Measurements from ENCODE around the gene TOPBP1. TPM values are rescaled to one million over a fixed set of nuclear protein-coding genes. Genes with fewer than 3 reads are reported as not detected.
"Not testable (repeated sequence)": the region's sequence is repeated elsewhere in the genome, so short reads cannot be mapped to it uniquely, and the experiment has no call there.

TOPBP1 gene
- total RNA-seq, 1 donor from 2014 or later, result 47.3 TPM

- DNase-seq (ENCODE audit: low spot score in 2 of 2) (no peak), FAIRE-seq (no peak)
Measured at GRCh38 chr3:133675631-133676335, 14.0 kb upstream of the TOPBP1 start.

DNA sequence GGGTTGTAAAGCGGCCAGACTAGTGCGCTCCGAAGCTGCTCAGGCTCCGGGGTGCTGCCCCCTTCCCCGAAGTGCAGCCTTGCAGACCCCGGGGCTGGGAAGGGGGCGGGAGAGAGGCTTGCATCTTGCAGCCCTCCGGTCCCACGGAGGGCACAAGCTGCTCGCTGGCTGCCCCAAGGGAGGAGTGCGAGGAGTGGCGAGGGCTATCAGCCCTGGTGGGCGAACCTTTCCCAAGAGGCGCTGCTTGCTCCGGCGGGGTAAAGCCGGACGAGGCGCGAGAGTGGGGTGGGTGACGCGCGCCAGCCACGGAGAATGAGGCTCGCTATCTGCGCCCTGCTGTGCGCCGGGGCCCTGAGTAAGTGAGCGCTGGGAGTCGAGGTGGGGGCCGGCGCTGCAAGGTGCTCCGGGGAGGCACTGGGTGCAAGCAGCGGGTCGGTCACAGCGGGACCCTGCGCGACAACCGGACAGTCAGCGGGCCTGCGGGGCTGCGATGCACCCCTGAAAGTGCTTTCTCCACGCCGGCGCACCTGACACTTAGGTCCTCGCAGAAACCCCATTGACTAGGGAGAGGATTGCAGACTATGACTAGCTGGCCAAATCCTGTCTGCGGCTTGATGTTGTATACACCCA lies 12.7 kb upstream of the TOPBP1 start:
- FAIRE-seq (no peak), DNase-seq (ENCODE audit: low spot score in 2 of 2) (peak in 1 of 2 donors; percentile 35)

DNA sequence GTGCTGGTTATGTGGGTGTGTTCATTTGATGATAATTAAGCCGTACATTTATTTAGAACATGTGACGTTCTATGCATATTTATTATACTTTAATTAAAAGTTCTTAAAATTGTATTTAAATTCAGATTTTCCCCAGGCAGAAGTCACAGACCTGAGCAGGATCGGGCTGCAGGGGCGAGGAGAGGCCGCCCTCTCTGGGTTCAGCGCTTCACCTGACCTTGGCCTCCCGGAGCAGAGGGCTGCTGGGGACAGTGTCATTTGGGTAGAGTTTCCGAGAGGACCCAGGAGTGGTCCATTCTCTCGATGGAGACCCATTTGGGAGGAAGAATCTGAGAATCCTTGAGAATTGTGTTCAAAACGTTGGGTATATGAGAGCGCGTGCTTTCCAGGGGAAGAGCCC lies 12.0 kb upstream of the TOPBP1 start:
- no peak for DNase-seq (ENCODE audit: low spot score in 2 of 2)
- no peak for FAIRE-seq

- FAIRE-seq (no peak), DNase-seq (ENCODE audit: low spot score in 2 of 2) (no peak)
Measured at GRCh38 chr3:133672461-133672860, 10.7 kb upstream of the TOPBP1 start.

DNA sequence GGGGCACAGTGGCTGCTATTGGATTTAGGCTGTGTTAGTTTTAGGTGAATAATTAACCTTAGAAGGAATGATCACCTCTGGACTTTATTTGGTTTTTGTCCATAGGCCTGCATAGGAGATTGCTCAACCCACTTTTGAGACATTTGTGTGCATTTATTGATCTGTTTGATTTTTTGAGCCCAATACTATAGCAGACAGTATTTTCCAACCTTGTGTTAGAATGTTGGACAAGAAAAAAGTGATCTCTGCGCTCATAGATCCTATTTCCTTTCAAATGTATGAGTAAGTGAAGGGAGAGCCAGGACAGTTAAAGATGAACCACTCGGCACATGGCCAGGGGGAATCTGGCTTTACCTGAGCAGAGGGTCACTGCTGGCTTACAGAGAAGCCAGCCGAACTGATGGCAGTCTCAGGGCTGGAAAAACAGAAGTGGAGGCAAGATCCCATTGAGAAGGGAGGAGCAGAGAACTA lies 8.8 kb upstream of the TOPBP1 start:
- DNase-seq (ENCODE audit: low spot score in 2 of 2), result no peak
- no peak for FAIRE-seq

- no peak for FAIRE-seq
- no peak for DNase-seq (ENCODE audit: low spot score in 2 of 2)
Measured at GRCh38 chr3:133669949-133670524, 8.3 kb upstream of the TOPBP1 start.

DNA sequence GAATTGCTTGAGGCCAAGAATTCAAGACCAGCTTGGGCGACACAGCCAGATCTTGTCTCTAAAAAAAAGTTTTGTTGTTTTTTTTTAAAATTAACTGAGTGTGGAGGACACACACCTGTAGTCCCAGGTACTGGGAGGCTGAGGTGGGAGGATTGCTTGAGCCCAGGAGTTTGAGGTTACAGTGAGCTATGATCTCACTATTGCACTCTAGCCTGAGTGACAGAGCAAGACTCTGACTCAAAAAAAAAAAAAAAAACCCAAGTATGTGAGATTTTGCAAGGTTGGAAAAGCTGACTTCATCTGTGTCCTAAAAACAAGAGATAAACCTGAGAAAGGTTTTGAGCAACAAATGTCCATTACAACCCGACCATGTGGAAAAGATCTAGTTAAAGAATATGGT lies 5.4 kb upstream of the TOPBP1 start:
- DNase-seq (ENCODE audit: low spot score in 2 of 2) (no peak), FAIRE-seq (no peak)

DNA sequence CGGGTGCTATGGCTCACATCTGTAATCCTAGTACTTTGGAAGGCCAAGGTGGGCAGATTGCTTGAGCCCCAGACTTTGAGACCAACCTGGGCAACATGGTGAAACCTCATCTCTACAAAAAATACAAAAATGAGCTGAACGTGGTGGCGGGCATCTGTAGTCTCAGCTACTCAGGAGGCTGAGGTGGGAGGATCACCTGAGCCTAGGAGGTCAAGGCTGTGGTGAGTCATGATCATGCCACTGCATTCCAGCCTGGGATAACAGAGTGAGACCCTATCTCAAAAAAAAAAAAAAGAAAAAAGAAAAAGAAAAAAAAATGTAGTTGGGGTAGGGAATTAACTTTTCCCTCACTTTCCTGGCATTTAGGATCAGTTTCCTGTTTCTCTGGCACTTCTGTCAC lies 3.4 kb upstream of the TOPBP1 start:
- not testable (repeated sequence) for FAIRE-seq; DNase-seq (ENCODE audit: low spot score in 2 of 2)

DNA sequence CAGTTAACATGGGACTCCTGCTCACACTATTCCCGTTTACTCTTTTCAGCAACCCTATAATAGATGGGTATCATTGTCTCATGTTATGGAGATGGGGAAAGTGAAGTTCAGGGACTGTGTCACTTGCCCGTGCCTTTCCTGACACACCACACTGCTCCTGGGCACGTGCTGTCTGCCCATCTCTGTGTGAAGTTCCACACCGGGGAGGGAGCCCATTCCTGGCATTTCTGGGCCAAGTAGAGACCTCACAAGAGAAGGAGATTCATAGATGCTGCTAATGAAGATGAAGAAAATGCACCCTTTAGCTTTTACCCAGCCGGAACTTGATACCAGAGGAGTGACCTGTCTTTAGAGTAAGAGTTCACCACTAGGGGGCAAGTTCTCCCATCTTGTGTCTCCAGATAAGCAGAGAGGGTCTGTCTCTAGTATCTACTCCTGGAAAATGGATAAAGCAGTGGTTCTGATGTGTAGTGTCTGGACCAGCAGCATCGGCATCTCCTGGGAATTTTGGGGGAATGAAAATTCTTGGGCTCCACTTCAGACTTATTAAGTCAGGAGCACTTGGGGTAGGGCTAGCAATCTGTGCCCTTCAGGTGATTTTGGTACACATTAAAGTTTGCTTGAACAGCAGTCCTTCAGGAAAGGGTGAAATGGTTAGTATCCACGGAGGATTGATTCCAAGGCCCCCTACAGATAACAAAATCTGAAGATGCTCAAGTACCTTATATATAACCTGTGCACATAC lies 2.0 kb upstream of the TOPBP1 start:
- DNase-seq (ENCODE audit: low spot score in 2 of 2), result peak; percentile 38 to 67
- FAIRE-seq, result no peak

- FAIRE-seq, result no peak
- peak; percentile 38 to 41 for DNase-seq (ENCODE audit: low spot score in 2 of 2)
Measured at GRCh38 chr3:133662278-133662651, 524 bp upstream of the TOPBP1 start.

- DNase-seq (ENCODE audit: low spot score in 2 of 2) (no peak), FAIRE-seq (no peak)
Measured at GRCh38 chr3:133659806-133660205, 1.9 kb downstream of the TOPBP1 start.

GRCh38 chr3:133655731-133656515 lies 5.8 kb downstream of the TOPBP1 start:
- no peak for FAIRE-seq
- DNase-seq (ENCODE audit: low spot score in 2 of 2), result no peak

- DNase-seq (ENCODE audit: low spot score in 2 of 2), result no peak
- no peak for FAIRE-seq
Measured at GRCh38 chr3:133649486-133650068, 12.2 kb downstream of the TOPBP1 start.

DNA sequence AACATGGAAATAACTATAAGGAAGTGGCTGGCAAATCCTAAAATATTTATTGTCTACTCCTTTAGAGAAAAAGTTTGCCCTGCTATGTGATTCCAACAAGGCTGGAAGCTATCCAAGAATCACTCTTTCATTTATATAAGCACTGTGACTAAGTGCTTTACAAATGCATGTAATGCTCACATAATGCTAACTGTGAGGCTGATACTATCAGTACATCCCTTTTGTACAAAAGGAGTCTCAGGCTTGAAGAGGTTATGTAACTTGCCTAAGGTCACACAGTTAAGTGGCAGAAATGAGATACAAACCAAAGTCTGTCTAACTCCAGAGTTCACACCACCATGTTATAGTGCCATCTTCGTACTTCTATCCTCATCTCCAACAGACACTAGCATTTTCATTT lies 17.0 kb downstream of the TOPBP1 start:
- no peak for DNase-seq (ENCODE audit: low spot score in 2 of 2)
- no peak for FAIRE-seq

DNA sequence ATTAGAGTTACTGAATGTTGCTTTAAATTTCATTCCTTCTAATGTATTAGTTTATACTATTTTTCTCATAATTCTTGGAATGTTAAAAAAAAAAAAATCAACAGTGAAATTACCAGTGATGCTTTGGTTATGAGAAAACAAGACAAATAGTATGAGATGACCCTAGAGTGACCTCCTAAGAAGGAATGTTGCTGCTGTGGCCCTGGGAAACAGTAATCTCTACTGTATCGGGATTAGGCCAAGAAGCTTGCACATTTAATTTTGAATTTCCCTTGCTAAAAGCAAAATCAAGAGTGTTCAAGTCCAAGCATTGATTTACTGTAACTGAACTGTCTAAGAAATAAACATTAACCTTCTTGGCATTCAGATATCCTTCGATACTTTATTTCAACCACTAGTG lies 18.1 kb downstream of the TOPBP1 start:
- DNase-seq (ENCODE audit: low spot score in 2 of 2), result no peak
- FAIRE-seq, result no peak

DNA sequence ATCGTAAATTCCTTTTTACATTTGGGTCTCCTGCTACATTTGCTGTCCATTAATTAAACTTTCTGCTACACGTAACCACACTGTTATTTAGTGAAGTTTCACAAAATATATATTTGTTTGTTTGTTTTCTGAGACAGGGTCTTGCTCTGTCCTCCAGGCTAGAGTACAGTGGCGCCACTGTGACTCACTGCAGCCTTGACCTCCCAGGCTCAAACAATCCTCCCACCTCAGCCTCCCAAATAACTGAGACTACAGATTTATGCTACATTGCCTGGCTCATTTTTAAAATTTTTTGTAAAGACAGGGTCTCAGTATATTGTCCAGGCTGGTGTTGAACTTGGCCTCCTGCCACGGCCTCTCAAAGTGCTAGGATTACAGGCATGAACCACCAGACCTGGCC lies 20.5 kb downstream of the TOPBP1 start:
- DNase-seq (ENCODE audit: low spot score in 2 of 2) (no peak), FAIRE-seq (no peak)

- FAIRE-seq, result no peak
Measured at GRCh38 chr3:133633439-133633838, 28.3 kb downstream of the TOPBP1 start.

GRCh38 chr3:133629146-133629545 lies 32.6 kb downstream of the TOPBP1 start:
- DNase-seq (ENCODE audit: low spot score in 2 of 2), result no peak
- no peak for FAIRE-seq

More at GRCh38 chr3:133633439-133633838, 28.3 kb downstream of the TOPBP1 start:
- DNase-seq (ENCODE audit: low spot score in 2 of 2), result no peak

DNA sequence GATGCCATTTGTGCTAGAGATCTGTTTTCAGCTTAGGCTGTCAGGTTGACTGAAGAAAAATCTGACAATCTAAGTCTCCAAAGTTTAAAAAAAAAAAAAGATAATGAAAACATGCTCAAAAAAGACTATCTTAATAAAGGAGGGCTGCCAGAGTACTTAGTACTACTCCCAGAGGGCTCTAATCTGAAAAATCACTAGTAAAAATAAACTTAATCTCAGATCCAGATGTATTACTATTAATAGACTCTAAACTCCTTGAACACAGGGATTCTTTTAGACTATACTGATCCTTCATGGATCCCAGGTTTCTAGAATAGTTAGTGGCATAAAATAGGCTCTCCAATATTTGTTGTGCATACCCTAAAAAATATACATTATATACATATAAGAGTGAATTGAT lies 34.0 kb downstream of the TOPBP1 start:
- no peak for DNase-seq (ENCODE audit: low spot score in 2 of 2)
- FAIRE-seq, result no peak
